GM19324 (cell line): ENCODE measurements around the gene ABHD5.

Experiments used
- ATAC-seq: cut with Tn5 transposase; IDR thresholded peaks from one replicate; pipeline ENCODE4 v1.9.1; 2021; ENCODE audit warnings: mild to moderate bottlenecking, moderate library complexity; ENCODE audit not compliant: unreplicated experiment, low FRiP score

ABHD5 gene

DNA sequence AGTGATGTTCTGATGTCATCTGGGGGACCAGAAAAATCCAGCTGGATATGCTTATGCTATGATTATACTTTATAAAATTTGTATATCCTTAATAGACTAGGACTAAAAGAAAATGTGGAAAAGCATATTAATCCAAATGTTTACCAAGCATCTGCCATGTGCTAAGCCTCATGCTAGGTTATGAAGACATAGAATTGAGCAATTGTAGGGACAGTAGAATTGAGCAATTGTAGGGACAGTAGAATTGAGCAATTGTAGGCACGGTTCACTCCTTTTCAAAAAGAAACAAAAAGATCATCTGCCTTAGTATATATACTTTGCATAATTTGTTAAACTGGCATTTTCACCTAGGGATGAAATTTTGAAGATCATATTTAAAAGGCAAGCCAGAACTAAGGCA, 18.3 kb downstream of the ABHD5 start:
- no peak for ATAC-seq

DNA sequence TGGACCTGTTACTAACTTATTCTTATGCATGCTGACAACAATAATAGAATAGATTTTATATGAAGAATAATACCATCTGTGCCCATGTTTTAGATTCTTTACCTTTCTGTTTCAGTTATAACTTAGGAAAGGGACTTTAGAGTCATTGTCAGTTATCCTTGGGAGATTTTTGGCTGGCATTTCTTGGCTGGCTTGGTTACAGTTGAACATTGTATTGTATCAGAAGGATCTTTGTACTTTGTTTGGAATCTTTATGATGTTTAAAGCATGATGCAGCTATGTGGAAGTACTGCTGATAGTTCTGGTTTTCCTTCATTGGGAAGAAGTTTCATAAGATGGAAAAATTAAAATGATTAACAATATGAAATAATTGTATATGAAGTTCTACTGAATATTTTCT, 19.9 kb downstream of the ABHD5 start:
- ATAC-seq = no peak

DNA sequence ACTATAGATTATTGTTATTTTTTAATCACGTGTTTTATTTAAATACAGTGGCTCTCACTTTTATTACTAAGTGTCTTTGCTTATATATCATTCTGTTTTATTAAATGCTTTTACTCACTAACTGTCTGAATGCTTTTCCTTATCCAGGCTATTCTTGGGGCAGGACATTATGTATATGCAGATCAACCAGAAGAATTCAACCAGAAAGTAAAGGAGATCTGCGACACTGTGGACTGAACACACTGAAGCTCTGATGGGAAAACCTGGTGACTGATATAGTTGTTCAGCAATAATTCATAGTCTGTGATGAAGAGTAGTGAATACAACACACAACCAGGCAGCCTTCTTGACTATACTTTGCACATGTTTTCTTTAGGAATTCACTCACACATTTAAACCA, 27.6 kb downstream of the ABHD5 start:
- no peak for ATAC-seq

DNA sequence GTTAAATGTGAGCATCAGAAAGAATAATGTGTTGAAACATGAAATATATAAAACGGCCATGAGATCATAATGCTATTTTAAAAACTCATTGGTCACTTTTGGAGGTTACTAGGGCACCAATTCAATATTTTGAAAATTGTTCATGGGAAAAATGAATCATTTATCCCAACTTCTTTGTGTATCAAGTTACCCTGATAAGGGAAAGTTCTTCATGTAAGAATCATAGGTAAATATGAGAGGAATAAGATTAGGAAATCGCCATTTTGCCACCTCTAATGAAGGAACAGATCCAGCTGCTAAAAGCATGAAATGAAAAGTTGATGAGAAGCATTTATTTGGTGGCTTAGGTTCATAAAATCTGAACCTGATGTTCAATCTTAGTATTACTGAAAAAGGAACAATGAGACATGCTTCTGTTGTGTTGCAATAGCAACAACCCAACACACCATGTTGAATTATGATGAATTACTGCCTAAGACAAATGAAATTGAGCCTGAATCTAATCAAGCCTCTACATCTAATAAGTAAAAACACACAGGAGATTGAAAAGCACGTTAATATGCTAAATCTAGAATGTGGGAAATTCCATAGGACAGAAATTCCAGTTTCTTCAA, 32.5 kb downstream of the ABHD5 start:
- ATAC-seq = no peak

DNA sequence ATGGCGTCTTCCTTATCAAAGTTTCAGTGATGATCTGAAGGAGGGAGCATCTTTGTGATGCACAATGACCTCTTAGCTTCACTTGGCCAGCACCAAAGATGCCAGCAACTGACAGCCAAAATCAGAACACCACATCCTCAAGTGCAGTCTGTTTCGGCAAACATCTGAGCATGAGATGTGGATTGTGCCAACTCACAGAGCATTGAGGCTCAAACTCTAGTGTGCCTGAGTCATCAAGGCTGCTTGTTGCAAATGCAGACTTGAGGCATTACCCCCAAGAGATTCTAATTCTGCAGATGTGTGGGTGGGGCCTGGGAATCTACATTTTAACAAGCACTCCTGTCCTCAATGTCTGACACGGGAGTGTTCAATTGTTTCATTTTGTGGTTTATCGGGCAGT, 35.8 kb downstream of the ABHD5 start:
- no peak for ATAC-seq

DNA sequence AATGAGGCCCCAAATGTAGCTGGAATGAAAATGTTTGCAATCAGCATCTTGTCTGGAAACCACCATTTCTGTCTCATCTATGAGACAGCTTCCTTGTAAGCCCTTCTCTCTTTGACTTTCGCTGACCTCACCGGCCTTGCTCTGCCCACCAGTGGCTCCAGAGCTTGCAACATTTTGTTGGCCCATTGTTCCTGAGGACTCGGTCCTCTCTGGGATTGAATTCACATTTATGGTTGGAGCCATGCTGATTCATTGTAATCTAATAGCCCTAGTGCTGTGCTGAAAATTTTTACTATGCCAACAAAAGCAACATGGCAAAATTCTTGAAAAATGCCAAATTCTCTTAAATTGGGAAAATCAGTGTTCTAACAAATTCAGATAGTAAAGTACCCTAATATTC, 37.2 kb downstream of the ABHD5 start:
- ATAC-seq = no peak

DNA sequence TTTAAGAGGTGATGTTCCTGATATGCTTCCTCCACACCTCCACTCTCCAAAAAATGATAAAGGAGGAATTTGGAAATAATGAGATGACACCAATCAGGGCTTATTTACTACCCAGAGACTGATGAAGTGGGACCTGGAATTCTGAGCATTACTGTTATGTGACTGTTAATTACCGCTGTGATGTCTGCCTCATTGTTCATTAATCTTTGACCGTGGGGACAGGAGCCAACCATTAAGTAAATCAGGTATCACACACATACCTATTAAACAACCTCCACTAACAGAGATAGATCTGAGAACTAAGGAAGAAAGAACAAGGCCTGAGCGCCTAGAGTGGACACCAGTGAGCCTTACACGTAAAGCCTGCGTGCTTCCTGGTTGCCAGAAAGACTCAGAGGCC, 37.7 kb downstream of the ABHD5 start:
- no peak for ATAC-seq

DNA sequence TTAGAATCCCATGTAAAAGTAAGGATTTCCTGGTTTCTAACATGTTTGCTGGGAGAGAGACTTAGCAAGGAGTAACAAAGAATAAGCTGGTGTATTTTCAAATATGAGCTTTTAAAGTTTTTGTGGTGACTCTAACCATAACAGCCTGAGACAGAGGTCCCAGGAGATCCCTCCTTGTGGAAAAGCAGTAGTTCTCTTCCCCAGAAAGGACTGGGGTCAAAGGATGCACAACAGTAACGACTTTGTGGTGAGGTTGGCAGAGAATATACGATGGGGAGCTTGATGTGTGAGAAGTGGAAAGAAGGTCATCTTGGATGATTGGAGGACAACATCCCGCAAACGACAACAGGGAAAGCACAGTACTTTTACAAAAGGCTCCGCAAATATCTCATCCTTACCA, 38.2 kb downstream of the ABHD5 start:
- no peak for ATAC-seq

DNA sequence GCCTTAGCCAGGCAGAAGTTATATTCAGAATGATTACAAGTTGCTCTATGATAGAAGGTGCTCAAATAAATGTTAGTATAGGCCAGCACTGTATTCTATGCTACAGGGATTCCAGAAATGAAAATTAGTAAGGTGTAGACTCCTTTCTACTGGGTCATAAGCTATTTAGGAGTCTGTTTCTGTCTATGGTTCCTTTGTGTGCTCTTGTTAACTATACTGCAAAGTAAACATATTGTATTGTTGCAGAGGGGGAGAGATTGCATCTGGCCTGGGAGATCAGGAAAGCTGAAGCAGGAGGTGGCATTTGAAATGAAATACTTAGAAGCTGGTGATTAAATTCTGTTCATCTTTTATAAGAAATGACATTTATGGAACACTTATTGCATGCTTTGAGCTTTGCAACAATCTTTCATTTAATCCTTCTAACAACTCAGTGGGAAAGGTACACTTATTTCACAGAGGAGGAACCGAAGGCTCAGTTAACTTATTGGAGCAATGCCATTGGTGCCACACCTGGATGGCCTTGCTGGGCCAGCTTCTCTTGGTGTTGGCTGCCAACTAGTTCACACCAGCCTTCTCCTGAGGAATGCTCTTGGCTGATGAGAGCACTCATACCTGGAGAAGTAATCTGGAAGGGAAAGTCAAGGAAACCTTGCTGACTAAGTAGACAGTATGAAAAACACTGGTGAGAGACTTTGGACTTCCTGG, 39.1 kb downstream of the ABHD5 start:
- ATAC-seq = no peak

DNA sequence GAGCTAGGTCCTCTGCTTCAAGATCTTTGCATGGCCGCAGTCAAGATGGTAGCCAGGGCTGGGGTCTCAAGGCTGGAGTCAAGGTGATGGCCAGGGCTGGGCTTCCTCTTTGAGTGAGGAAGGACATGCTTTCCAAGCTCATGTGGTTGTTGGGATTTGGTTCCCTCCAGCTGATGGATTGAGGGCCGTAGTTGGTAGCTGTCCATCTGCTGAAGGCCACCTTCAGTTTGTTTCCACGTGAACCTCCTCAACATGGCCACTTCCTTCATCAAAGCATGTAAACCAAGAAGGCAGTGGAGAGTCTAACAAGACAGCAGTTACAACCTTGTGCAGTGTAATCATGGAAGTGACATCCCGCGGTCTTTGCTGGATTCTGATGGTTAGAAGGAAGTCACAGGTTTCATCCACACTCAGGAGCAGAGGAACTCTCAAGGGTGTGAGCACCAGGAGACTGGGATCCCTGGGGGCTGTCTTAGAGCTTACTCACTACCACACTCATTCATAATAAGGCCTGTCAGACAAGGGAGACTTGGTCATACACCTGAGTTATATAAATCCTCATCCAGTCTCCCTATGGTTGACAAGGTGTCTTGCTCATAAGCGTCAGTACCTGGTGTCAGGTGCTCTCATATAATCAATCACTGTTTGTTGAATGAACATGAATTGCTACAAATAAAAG, 42.1 kb downstream of the ABHD5 start:
- no peak for ATAC-seq

DNA sequence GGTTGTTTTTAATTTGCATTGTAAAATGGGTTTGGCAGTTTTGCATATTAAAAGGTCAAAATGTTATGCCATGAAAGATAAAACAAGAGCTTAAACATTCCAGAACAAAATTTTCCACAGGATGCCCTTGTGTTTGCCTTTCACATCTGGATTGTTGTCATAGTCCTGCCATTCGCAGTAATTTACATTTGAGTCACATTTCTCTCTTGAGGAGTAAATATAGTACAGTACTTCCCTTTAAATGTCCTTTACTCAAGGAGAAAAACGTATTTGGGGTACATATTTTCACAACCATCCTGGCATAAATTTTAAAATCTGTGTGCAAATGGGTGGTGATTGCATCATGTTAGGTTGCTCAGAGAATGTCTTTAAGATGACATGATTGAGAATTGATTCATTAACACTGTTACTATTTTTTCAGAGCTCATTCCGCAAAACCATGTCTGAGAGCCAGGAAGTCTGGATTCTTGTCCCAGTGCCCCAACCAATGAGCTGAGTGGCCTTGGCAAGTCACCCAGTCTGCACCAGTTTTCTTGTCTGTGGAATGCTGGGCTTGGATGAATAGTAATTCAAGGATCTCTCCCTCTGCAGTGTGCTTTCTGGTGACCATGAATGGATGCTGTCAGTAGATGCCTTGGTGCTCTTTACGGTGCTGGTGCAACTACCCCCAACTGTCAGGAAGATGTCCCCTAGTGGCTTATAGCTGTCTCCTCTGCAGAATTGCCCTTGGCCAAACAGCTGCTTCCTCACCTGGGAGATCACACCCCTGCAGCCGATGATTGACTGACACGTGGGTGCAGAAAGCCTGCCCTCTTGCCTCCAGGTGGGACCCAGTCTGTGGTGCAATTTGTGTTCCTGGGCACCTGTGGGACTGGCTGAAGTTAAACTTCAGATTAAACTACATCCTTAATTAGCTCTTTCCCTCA, 43.0 kb downstream of the ABHD5 start:
- ATAC-seq = no peak

DNA sequence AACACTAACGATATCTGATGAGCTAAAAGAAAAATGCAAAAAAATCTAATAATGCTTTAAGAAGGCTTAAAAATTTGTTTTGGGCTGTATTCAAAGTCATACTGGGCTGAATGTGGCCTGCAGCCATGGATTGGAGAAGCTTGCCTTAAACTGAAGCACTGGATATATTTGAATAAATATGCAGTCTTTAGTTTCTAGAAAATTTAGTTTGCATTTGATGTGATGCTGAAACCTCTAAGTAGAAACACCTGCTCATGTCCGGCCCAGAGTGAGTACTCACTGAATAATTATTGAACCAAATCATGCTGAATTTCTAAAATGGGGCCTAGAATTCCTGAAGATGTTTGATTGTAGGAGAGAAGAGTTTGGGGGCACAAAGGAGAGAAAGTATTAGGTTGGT, 43.9 kb downstream of the ABHD5 start:
- no peak for ATAC-seq

DNA sequence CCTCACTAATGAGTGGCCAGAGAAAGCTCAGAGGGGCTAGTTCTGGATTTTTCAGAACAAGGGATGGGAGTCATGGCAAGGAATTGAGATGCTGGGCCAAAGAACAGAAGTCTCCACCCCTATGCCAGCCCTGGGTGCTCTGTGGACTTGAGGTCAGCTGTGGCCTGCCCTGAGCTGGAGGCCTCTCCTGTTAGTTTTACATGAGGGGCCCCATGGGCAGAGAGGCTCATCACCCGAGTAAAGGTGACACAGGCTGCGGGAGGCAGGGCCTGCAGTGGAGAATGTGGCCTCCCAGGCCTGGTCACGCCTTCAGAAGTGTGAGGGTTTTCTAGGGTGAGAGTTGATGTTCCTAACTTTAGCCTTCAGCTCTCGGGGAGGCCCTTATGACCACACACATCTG, 44.9 kb downstream of the ABHD5 start:
- no peak for ATAC-seq

DNA sequence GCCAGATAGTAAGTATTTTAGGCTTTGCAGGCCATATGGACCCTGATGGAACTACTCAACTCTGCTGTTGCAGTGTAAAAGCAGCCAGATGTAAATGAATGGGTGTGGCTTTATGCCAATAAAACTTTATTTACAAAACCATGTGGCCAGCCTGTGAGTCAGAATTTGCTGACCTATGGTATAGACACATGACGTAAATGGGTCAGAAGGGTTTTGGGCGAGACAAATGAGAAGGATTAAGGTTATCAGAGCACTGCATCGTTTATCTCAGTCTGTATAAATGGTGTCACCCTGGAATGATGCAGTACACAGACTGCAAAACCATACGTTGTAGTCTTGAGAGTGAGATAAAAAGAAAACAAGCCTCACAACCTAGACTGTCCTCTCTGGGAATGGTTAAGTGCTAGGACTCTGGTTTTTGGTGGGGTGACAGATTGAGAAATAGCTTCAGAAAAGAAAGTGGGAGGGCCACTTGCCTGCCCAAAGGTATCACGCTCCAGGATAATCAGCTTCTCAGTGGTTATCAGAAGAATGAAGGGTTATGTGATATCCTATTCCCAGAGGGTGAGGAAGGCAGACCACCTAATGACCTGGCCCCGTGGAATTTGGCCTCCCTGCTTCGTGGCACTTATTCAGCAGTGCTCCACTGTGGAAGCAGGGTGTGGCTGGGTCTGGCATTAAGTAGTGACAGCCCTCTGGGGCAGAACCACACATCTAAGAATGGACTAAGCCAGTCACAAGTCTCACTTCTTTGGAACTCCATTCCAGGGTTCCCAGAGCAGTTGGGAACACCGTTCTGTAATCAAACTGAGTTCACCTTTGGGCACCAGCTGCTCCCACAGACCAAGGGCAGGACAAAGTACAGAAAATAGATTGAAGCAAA, 46.1 kb downstream of the ABHD5 start:
- no peak for ATAC-seq

DNA sequence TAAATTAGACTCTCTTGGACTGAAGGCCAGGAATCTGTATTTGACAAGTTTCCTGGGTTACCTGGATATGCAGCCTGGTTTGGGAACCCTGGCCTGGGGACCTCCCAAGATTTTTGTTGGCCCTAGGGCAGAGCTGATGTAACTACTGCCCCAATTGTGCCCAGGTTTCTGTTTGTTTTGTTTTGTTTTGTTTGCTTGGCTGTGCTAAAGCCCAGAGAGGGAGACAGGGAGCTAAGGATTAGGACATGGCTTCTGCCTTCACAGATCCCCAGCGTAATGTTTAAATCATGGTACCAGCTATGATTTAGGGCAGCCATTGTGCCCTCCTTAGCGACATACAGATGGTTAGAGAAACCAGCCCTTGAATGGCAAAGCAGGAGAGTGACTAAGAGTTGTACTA, 47.6 kb downstream of the ABHD5 start:
- ATAC-seq = no peak

DNA sequence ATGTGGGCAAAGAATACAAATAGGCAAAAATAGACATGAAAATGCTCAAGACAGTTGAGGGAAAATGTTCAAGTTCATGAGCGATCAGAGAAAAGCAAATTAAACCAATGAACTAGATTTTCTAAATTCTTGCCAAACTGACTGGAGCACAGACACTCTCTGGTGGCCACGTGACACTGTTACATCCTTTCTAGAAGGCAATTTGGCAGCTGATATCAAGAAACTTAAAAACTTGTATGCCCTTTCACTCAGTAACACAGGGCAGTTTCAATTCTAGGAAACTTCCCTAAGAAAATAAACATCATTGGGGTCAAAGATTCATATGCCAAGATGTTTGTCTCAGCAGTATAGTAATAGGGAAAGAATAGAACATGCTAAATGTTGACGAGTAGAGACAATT, 52.2 kb downstream of the ABHD5 start:
- ATAC-seq = no peak

DNA sequence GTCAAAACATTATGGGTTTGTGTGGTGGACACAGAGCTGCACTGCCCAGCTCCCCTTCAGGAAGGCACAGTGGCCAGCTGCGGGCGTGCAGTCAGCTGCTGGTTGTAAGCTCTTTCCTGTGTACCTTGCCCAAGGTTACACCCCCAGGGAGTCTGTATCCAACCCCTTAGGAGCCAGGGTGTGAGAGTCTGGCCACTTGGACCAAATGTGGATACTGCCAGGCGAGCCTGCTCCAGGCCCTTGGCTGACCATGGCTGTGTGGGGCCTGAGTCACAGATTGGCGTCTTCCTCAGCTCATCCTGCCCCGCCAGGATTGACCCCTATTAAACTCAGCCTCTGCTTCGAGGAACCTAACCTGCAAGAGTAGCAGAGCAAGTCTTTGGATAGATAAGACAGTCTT, 56.9 kb downstream of the ABHD5 start:
- ATAC-seq = no peak

DNA sequence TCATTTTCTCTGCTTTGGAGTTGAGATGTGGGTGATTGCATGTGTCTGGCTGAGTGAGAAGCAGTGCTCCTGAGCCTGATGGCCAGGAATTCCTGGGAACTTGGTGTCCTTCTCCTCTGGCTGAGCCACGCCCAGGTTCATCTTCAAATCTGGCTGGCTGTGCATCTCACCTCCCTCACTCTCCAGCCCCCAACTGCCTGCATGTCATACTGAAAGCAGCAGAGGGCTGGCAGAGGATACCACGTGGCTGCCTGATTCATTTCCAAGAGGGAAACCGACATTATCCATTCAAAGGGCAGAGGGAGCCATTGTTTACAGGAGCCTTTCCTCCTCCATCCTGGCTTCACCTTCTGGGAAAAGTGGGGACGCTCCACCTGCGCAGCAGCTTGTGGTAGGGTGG, 57.4 kb downstream of the ABHD5 start:
- ATAC-seq = no peak

DNA sequence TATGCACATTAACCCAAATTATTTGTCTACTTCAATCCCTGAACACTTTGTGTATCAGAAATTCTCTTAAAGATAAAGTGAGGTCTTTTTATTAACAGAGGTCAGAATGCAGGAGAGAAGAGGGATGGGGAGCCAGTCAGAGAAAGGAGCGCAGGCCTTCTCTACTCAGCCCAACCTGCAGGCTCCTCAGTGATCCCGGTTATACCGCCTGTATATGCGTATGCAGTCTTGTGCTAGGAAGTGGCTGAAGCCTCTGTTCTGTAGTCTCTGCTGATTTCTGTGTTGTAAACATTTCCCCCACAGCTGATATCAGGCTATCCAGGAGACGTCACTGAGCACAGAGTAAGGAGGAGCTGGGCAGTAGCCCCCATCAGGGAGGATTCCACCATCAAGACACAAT, 57.9 kb downstream of the ABHD5 start:
- ATAC-seq = no peak

DNA sequence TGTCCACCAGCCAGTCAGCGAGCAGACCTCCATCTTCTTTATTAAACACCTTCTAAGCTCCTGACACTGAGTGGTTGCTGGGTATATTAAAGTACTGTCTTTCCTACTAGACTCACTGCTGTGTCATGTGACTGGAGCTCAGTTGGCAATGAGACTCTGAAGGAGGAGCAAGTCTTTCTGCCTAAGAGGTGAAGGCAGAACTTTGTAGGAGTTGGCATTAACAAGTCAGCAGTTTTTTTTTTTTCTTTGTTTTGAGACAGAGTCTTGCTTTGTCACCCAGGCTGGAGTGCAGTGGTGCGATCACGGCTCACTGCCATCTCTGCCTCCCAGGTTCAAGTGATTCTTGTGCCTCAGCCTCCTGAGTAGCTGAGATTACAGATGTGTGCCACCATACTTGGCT, 62.2 kb downstream of the ABHD5 start:
- no peak for ATAC-seq
